ENCODE data around the gene HPSE2. TPM values are rescaled to one million over a fixed set of nuclear protein-coding genes. Genes with fewer than 3 reads are reported as not detected.

HPSE2 gene
- total RNA-seq, 1 experiment from 2014 or later: 0.05 TPM

GRCh38 chr10:98950106-98950505 is 285.5 kb downstream of the HPSE2 start:
- ATAC-seq (no peak), DNase-seq (ENCODE audit: low read depth, low spot score) (no peak)
- Histone ChIP-seq H3K9me3 (ENCODE audit: control insufficient read depth in 1 of 2, insufficient read depth in 1 of 2, low read depth in 1 of 2, low read length in 2 of 2) (no peaks in the 10 kb centered on the region; a peak in 1 of 4 replicates), H3K4me3 (replicated peaks in 1 of 2; ENCODE audit: low read depth in 1 of 2, low read length in 2 of 2) (no peak overlapping the region), H3K9me2 (ENCODE audit: insufficient read depth) (no peaks in the 10 kb centered on the region), H3K27me3 (ENCODE audit: insufficient read depth, low read length) (peaks cover 10% of the 10 kb centered on the region; the same call in 1 of the 2 replicates), H4K20me1 (ENCODE audit: insufficient read depth) (no peaks in the 10 kb centered on the region), H3K4me1 (ENCODE audit: control insufficient read depth in 1 of 2, insufficient read depth in 2 of 2, low read length in 2 of 2) (no peaks in the 10 kb centered on the region), H3K79me2 (ENCODE audit: insufficient read depth, low read length) (no peaks in the 10 kb centered on the region), H3K27ac (ENCODE audit: low read depth, low read length) (no peak overlapping the region), H3K36me3 (ENCODE audit: control insufficient read depth in 1 of 2, insufficient read depth in 2 of 2, low read length in 2 of 2) (no peaks in the 10 kb centered on the region), H3K9ac (ENCODE audit: low read length) (no peak overlapping the region), H3K4me2 (ENCODE audit: low read length) (no peak overlapping the region), H2AFZ (ENCODE audit: low read depth, low read length, poor library complexity, severe bottlenecking) (no peak overlapping the region)
- no TSS peak for BruUV-seq (replicated peaks)
- intact Hi-C loops (cut with micrococcal nuclease): no loop called here
- no peak for TF ChIP-seq EGR1 (IDR thresholded peaks at IDR 0.05; ENCODE audit: low read depth)
- no peak for TF ChIP-seq SIN3A (IDR thresholded peaks at IDR 0.05; ENCODE audit: low read depth)
- no peak for TF ChIP-seq EZH2phosphoT487 (IDR thresholded peaks at IDR 0.05; ENCODE audit: borderline replicate concordance)
- TF ChIP-seq CBX3 (IDR thresholded peaks at IDR 0.05; ENCODE audit: low read depth): no peak
- no peak for TF ChIP-seq FOSL1 (IDR thresholded peaks at IDR 0.05; ENCODE audit: low read depth)
- TF ChIP-seq JUND (IDR thresholded peaks at IDR 0.05): no peak
- no peak for TF ChIP-seq ELF1 (IDR thresholded peaks at IDR 0.05; ENCODE audit: borderline replicate concordance, low read depth)
- no peak for TF ChIP-seq EZH2 (IDR thresholded peaks at IDR 0.05)
- ChIA-PET CTCF (no interaction called here), POLR2A (no interaction called here), RAD21 (ENCODE audit: low non-redundant PET in 1 of 2, low total read pairs in 2 of 2, uncharacterized antibody in 2 of 2, unreplicated experiment in 2 of 2) (no interaction called here)

DNA sequence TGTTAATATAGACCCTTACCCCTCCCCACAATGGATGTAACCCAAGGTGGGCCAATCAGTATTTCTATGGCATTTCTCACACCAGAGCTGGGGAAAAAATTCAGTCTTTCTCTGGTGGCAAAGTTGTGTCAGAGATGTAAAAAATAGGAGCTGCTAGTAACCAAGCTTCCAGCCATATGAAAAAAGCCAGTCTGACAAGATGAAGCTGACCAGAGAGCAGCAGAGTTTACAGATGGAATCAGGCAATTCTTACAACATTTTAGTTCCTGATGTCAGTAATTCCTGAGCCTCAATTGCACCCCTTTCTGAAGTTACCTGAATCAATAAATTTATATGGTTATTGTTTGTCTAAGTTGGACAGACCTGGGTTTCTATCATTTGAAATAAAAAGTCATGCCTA is 286.3 kb downstream of the HPSE2 start:
- POLR2A ChIA-PET: no interaction called here
- no peak for ATAC-seq
- no peak for TF ChIP-seq ZFX (IDR thresholded peaks at IDR 0.05)
- no peak for TF ChIP-seq SIN3A (IDR thresholded peaks at IDR 0.05; ENCODE audit: low read depth)
- TF ChIP-seq ATF3 (IDR thresholded peaks at IDR 0.05): no peak
- TF ChIP-seq YY1 (IDR thresholded peaks at IDR 0.05; ENCODE audit: extremely low read depth, insufficient replicate concordance, low read depth, low read length): no peak
- no peak for TF ChIP-seq ZNF274 (IDR thresholded peaks at IDR 0.05; ENCODE audit: low read depth, low read length)
- TF ChIP-seq, protein P1, sequence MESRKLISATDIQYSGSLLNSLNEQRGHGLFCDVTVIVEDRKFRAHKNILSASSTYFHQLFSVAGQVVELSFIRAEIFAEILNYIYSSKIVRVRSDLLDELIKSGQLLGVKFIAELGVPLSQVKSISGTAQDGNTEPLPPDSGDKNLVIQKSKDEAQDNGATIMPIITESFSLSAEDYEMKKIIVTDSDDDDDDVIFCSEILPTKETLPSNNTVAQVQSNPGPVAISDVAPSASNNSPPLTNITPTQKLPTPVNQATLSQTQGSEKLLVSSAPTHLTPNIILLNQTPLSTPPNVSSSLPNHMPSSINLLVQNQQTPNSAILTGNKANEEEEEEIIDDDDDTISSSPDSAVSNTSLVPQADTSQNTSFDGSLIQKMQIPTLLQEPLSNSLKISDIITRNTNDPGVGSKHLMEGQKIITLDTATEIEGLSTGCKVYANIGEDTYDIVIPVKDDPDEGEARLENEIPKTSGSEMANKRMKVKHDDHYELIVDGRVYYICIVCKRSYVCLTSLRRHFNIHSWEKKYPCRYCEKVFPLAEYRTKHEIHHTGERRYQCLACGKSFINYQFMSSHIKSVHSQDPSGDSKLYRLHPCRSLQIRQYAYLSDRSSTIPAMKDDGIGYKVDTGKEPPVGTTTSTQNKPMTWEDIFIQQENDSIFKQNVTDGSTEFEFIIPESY (IDR thresholded peaks at IDR 0.05; ENCODE audit: extremely low read depth, insufficient replicate concordance, low read length): no peak
- TF ChIP-seq FOSL1 (IDR thresholded peaks at IDR 0.05; ENCODE audit: low read depth): no peak
- no peak for TF ChIP-seq POLR2AphosphoS5 (IDR thresholded peaks at IDR 0.05; ENCODE audit: low read depth, low read length)
- TF ChIP-seq CEBPB (IDR thresholded peaks at IDR 0.05; ENCODE audit: low read depth): no peak
- no peak for TF ChIP-seq RAD21 (IDR thresholded peaks at IDR 0.05; ENCODE audit: low read depth)
- no peak for TF ChIP-seq ELF1 (IDR thresholded peaks at IDR 0.05; ENCODE audit: borderline replicate concordance, low read depth)
- no peak for TF ChIP-seq TCF7L2 (IDR thresholded peaks at IDR 0.05; ENCODE audit: borderline replicate concordance, extremely low read depth, insufficient read depth, insufficient read length)
- TF ChIP-seq JUND (IDR thresholded peaks at IDR 0.05): no peak
- TF ChIP-seq EZH2phosphoT487 (IDR thresholded peaks at IDR 0.05; ENCODE audit: borderline replicate concordance): no peak

More for the DNA sequence above, 286.3 kb downstream of the HPSE2 start:
- Histone ChIP-seq H4K20me1 (ENCODE audit: insufficient read depth) (no peaks in the 10 kb centered on the region), H3K4me2 (ENCODE audit: low read length) (no peak overlapping the region), H2AFZ (ENCODE audit: low read depth, low read length, poor library complexity, severe bottlenecking) (no peak overlapping the region), H3K36me3 (ENCODE audit: control insufficient read depth in 1 of 2, insufficient read depth in 2 of 2, low read length in 2 of 2) (no peaks in the 10 kb centered on the region), H3K4me3 (replicated peaks in 1 of 2; ENCODE audit: low read depth in 1 of 2, low read length in 2 of 2) (no peak overlapping the region), H3K79me2 (ENCODE audit: insufficient read depth, low read length) (no peaks in the 10 kb centered on the region), H3K9ac (ENCODE audit: low read length) (no peak overlapping the region), H3K9me3 (ENCODE audit: control insufficient read depth in 1 of 2, insufficient read depth in 1 of 2, low read depth in 1 of 2, low read length in 2 of 2) (no peaks in the 10 kb centered on the region; a peak in 1 of 4 replicates), H3K4me1 (ENCODE audit: control insufficient read depth in 1 of 2, insufficient read depth in 2 of 2, low read length in 2 of 2) (no peaks in the 10 kb centered on the region), H3K27me3 (ENCODE audit: insufficient read depth, low read length) (peaks cover 17% of the 10 kb centered on the region), H3K27ac (ENCODE audit: low read depth, low read length) (no peak overlapping the region), H3K9me2 (ENCODE audit: insufficient read depth) (no peaks in the 10 kb centered on the region)
- intact Hi-C loops (cut with micrococcal nuclease): no loop called here
- CTCF ChIA-PET: no interaction called here
- BruUV-seq (replicated peaks): no TSS peak
- no peak for DNase-seq (ENCODE audit: low read depth, low spot score)
- RAD21 ChIA-PET (ENCODE audit: low non-redundant PET in 1 of 2, low total read pairs in 2 of 2, uncharacterized antibody in 2 of 2, unreplicated experiment in 2 of 2): no interaction called here

Data from HCT116 (cell line).